ENCODE measurements around the gene KCNN3.

The KCNN3 gene

GRCh38 chr1:154869351-154870114 is 548 bp downstream of the KCNN3 start:
- H3K27ac ChIP-seq: no peak overlapping the region
- TF ChIP-seq ZFX (IDR thresholded peaks at IDR 0.05) (no peak), CTCF (conservative IDR thresholded peaks at IDR 0.05) (no peak)

- H3K27ac ChIP-seq: no peak overlapping the region
- TF ChIP-seq CTCF (conservative IDR thresholded peaks at IDR 0.05): no peak
- no peak for TF ChIP-seq ZFX (IDR thresholded peaks at IDR 0.05)
Observed at GRCh38 chr1:154867841-154868605, 2.1 kb downstream of the KCNN3 start.

DNA sequence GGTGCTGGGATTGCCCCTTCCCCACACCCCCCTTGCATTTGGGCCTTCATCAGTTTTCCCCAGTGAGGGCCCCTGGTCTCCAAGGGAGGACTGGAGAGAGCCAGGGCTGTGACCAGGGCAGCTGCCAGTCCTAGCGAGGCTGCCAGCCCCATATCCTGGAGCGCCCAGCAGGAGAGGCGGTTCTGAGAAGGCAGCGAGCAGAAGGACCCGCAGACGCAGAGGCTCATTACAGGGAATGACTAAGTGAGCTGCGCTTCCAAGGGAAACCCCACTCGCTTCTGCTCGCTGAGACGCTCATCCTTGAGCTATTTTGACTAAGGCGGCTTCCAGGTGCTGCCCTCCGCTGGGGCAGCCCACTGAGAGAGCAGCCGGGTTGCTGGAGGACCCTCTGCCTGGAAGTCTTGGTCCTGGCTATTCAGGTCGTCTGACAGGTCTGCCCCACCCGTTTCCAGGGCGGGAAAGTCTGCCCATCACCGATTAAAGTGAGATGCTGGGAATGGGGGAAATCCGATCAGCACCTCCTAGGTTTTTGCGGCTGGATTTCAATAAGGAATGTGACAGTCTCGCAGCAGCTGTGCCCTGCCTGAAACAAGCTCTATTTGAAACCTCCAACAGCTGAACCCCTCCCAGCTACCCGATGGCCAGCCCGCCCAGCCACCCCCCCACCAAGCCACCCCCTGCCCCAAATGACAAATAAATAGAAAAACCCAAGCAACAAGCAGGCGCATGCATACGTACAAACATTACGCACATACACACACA is 2.8 kb downstream of the KCNN3 start:
- no peak overlapping the region for H3K27ac ChIP-seq
- TF ChIP-seq ZFX (IDR thresholded peaks at IDR 0.05): no peak
- TF ChIP-seq CTCF (conservative IDR thresholded peaks at IDR 0.05): no peak

GRCh38 chr1:154866257-154867063 is 3.6 kb downstream of the KCNN3 start:
- TF ChIP-seq CTCF (conservative IDR thresholded peaks at IDR 0.05) (no peak), ZFX (IDR thresholded peaks at IDR 0.05) (no peak)
- no peak overlapping the region for H3K27ac ChIP-seq

DNA sequence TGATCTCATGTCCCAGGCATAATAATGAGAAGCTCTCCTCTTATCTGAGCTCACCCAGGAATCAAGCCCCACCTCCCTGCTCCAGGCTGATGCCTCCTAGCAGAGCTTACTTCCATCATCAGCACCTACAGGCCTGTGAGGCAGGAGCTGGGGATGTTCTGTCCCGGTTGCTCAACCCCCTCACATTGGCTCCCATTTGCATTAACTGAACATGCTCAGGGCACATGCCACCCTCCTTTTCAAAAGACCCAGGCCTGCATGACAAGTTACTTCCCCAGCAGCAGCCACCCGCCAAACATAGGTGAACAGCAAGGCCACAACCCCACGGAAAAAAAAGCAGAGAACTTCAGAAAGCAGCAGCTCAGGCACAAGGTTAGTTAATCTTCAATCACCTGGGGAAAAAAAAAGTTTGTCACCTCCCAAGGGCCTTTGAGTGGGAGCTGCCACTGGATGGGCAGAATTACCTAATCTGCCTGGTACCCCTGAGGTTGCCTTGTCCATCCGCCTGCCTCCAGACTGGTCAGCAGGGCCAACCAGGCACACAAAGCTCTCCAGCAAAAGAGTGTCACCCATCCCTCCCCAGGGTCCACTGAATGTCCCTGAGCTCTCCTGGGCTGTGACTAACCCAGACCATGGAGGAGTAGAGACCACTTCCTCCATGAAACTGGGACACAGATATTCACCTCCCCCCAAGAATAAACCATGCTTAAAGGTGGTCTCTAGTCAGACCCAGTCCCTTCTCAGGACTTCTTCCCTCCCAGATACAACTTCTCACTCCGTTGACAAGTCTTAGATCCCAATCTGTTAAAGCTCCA is 4.4 kb downstream of the KCNN3 start:
- H3K27ac ChIP-seq: no peak overlapping the region
- no peak for TF ChIP-seq ZFX (IDR thresholded peaks at IDR 0.05)
- no peak for TF ChIP-seq CTCF (conservative IDR thresholded peaks at IDR 0.05)

- no peak for TF ChIP-seq CTCF (conservative IDR thresholded peaks at IDR 0.05)
- TF ChIP-seq ZFX (IDR thresholded peaks at IDR 0.05): no peak
Observed at GRCh38 chr1:154864189-154864975, 5.7 kb downstream of the KCNN3 start.

More at GRCh38 chr1:154864189-154864975, 5.7 kb downstream of the KCNN3 start:
- H3K27ac ChIP-seq: no peak overlapping the region
